Measurements from ENCODE around the gene GNAT1. TPM values are rescaled to one million over a fixed set of nuclear protein-coding genes. Genes with fewer than 3 reads are reported as not detected.

GNAT1 gene
- total RNA-seq, 3 donors from 2014 or later, result not detected

DNA sequence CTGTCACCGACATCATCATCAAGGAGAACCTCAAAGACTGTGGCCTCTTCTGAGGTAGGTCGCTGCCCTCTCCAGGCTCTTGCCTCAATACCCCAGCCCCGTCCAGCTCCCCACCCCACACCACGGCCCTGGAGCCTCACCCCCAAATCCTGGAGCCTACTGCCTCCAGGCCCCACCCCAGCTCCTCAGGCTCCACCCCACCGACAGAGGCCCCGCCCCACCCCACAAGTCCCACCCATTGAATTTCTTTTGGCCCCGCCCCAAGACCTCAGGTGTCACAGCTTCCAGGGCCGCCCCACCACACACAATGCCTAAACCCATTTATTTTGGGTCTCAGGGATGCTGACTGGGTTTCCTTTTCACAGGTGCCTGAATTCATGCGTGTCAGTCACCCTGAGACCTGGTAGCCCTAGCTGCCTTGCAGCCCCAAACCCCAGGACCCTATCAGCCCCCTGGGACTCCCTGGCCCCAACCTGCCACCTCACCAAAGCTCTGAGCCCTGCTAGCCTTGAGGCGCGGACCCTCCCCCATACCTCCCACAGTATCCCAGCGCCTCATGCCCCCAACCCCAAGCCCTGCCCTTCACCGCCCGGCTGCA is 3.6 kb downstream of the GNAT1 start:
- intact Hi-C loops (cut with DNase I; ENCODE audit: low total_unique reads), result no loop called here
- H3K27ac ChIP-seq, result no peak overlapping the region
- no peaks in the 10 kb centered on the region for H3K36me3 ChIP-seq
- peaks cover 14 to 30% of the 10 kb centered on the region in 2 donors for H3K27me3 ChIP-seq
- TF ChIP-seq, protein P1, sequence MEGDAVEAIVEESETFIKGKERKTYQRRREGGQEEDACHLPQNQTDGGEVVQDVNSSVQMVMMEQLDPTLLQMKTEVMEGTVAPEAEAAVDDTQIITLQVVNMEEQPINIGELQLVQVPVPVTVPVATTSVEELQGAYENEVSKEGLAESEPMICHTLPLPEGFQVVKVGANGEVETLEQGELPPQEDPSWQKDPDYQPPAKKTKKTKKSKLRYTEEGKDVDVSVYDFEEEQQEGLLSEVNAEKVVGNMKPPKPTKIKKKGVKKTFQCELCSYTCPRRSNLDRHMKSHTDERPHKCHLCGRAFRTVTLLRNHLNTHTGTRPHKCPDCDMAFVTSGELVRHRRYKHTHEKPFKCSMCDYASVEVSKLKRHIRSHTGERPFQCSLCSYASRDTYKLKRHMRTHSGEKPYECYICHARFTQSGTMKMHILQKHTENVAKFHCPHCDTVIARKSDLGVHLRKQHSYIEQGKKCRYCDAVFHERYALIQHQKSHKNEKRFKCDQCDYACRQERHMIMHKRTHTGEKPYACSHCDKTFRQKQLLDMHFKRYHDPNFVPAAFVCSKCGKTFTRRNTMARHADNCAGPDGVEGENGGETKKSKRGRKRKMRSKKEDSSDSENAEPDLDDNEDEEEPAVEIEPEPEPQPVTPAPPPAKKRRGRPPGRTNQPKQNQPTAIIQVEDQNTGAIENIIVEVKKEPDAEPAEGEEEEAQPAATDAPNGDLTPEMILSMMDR (IDR thresholded peaks at IDR 0.05), result no peak
- TF ChIP-seq POLR2AphosphoS5 (IDR thresholded peaks at IDR 0.05) (no peak), POLR2A (IDR thresholded peaks at IDR 0.05) (no peak)
- no peaks in the 10 kb centered on the region for H3K9me3 ChIP-seq
- peak overlapping the region in 2 of 3 donors; percentile 3 to 47 for H3K4me3 ChIP-seq
- peaks cover 0 to 4% of the 10 kb centered on the region in 2 donors for H3K4me1 ChIP-seq
- DNase-seq (ENCODE audit: low spot score in 2 of 2), result no peak

DNA sequence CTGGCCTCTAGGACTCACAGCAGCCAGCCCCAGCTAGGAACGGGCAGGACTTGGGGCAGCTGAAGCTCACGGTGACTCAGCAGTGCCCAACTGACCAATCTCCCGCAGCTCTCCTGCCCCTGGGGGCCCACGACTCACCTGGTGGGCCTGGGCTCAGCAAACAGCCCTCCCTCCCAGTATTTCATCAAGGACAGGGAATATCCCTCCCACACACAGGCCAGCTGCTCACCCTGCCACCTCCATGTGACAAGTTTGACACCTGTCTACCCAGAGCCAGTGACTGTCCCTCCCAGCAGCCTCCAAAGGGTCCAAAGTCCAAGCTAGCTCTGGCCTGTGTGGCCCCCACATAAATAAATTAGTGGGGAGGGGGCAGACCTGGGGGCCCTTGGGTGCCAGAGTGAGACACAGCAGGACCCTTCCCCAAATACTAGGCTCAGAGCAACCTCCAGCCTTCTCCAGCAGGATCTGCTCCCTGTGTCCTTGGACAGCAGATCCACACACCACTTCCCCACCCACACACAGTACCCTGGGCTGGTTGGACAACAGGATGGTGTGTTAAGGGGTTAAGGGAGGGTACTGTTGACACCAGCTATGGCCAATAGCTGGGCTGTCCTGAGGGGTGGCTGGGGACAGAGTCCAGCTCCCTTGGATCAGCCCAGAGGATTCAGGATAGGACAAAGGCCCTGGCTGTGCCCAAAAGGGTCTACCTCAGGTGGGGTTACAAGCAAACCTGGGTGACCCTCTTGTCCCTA is 4.3 kb downstream of the GNAT1 start:
- Histone ChIP-seq H3K4me3 (no peak overlapping the region), H3K36me3 (no peaks in the 10 kb centered on the region), H3K27me3 (peaks cover 14 to 30% of the 10 kb centered on the region in 2 donors), H3K4me1 (peaks cover 0 to 4% of the 10 kb centered on the region in 2 donors), H3K9me3 (no peaks in the 10 kb centered on the region), H3K27ac (no peak overlapping the region)
- DNase-seq (ENCODE audit: low spot score in 2 of 2), result no peak
- intact Hi-C loops (cut with DNase I; ENCODE audit: low total_unique reads), result no loop called here
- TF ChIP-seq POLR2AphosphoS5 (IDR thresholded peaks at IDR 0.05) (no peak), POLR2A (IDR thresholded peaks at IDR 0.05) (no peak)
- TF ChIP-seq, protein P1 (IDR thresholded peaks at IDR 0.05), result no peak

DNA sequence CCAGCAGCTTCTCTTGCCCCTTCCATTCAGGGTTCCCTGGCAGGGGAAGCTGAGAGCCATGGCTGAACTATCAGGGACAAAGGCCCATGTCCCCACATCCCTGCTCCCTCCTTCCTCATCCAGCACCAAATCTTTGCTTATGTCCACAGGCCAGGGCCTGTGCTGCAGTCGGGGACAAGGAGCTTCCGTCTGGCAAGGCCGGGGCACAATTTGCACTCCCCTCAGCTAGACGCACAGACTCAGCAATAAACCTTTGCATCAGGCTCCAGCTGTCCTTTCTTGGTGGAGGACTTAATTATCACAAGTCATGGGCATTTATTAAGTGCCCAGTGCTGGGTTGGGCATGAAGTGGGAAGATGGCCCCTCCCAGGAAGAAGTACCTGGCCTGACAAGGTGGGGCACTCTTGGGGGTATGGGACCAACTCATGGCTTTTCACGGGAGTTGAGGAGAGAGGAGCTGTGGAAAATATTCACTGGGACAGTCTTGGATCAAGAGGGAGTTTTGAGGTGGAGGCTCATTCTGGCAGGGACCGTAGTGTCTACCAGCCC is 4.9 kb downstream of the GNAT1 start:
- peaks cover 0 to 4% of the 10 kb centered on the region in 2 donors for H3K4me1 ChIP-seq
- intact Hi-C loops (cut with DNase I; ENCODE audit: low total_unique reads), result no loop called here
- H3K4me3 ChIP-seq, result no peak overlapping the region
- TF ChIP-seq POLR2A (IDR thresholded peaks at IDR 0.05), result no peak
- no peak for TF ChIP-seq POLR2AphosphoS5 (IDR thresholded peaks at IDR 0.05)
- TF ChIP-seq, protein P1 (IDR thresholded peaks at IDR 0.05), result no peak
- DNase-seq (ENCODE audit: low spot score in 2 of 2), result no peak
- H3K9me3 ChIP-seq, result no peaks in the 10 kb centered on the region
- no peaks in the 10 kb centered on the region for H3K36me3 ChIP-seq
- H3K27me3 ChIP-seq, result peaks cover 14 to 30% of the 10 kb centered on the region in 2 donors
- no peak overlapping the region for H3K27ac ChIP-seq

DNA sequence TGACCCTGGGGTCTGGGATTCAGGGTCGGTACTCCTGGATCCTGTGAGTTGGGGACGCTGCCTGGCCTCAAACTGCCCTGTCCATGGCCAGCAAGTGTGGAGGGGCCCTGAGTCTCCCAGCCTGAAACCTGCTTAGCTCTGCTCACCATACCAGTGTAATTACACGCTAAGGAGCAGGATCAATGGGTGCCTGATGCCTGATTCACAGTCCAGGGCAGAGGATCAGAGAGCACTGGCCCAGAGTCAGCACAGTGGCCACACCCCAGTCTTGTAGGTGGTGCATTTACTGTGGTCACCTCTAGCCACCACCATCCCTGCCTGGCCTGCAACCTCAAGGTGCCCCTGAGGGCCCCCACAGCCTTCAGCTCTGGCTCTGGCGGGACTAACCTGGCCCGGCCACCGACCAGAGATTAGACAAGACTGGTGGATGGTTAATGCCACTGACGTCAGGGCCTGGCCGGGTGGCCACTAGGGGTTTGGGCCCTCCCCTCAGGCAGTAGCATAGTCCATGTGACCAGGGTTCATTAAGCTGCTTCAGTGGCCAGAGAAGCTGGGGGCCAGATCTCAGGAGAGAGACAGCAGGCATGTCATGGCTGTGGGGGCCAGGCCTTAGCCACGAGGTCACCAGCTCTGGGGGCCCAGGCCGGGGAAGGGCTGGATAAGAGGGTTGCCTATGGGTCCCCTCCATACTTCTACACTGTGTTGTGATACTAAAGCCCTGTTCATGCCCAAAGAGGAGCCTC is 10.3 kb downstream of the GNAT1 start:
- no peaks in the 10 kb centered on the region for H3K36me3 ChIP-seq
- peaks cover 4% of the 10 kb centered on the region in 2 donors for H3K4me1 ChIP-seq
- H3K27me3 ChIP-seq, result peaks cover 0 to 23% of the 10 kb centered on the region in 2 donors
- no peaks in the 10 kb centered on the region for H3K9me3 ChIP-seq
- intact Hi-C loops (cut with DNase I; ENCODE audit: low total_unique reads), result no loop called here
- TF ChIP-seq, protein P1 (IDR thresholded peaks at IDR 0.05), result no peak
- TF ChIP-seq POLR2AphosphoS5 (IDR thresholded peaks at IDR 0.05), result no peak
- no peak overlapping the region for H3K4me3 ChIP-seq
- DNase-seq (ENCODE audit: low spot score in 2 of 2), result no peak
- H3K27ac ChIP-seq, result no peak overlapping the region

Measured in breast epithelium (tissue), 4 donors.